G401.6 (cell line): ENCODE measurements around the gene TP73.

Experiments used
- FAIRE-seq: peaks from 2 replicates; lab custom pipeline; 2012; peaks lifted over from hg19 to GRCh38; lab: Jason Lieb, UNC

The TP73 gene

DNA sequence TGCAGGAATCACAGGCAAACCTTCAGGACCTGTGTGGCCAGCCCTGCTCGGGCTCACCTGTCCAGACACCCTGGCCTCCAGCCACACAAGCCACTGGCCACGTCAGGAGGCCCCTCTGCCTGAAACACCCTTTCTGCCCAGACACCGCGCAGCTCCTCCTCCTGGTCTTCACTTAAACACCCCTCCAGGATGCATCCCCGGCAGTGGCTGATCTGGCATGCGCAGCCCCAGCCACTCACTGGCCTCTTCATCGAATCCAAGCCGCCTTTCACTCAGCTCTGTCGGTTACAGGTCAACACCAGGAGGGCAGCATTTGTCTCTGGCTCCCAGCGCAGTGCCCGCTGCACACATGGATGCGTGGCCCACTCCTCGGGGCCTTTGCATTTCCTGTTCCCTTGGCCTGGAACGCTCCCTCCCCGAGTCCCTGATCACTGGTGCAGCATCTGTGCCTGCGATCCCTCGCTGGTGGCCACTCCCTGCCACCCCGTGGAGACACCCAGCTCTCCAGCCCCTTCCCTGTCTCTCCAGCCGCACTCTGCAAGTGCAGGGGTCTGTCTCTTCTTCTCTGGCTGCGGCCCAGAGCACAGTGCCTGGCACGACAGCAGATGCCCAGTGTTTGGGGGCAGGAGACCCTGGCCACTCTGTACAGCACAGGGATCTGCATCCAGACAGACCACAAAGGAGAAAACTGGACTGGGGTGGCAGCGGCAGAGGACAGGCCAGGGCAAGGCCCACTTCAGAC, 18.1 kb upstream of the TP73 start:
- FAIRE-seq, result no peak

DNA sequence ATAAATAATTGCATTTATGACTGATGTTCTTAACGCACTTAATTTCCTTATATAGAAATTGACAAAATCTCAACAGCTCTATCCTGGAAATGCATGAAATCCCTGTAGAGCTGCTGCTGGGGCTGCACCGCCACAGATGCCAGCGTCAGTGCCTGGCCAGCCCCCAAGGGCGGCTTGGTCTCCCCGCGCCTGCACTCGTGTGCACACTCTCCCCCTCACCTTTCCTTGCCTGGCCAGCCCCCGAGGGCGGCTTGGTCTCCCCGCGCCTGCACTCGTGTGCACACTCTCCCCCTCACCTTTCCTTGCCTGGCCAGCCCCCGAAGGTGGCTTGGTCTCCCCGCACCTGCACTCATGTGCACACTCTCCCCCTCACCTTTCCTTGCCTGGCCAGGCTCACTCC, 16.2 kb upstream of the TP73 start:
- no peak for FAIRE-seq

DNA sequence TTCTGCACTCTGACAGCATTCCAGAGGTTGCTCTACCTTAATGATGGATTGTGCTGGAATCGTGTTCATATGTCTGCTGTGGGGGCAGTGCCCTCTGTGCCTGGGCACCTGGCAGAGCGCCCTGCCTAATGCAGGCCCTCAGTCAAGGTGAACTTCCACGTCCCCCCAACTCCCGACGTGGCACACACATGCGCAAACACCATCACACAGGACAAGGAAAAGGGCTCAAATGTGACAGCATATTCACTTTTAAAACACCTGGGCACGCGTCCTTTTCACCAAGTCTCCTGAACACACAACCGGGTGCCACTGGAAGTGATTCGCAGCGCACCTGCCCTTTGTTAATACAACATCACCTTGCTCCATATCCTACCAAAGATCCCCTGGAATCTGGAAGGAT, 15.8 kb upstream of the TP73 start:
- FAIRE-seq, result no peak

DNA sequence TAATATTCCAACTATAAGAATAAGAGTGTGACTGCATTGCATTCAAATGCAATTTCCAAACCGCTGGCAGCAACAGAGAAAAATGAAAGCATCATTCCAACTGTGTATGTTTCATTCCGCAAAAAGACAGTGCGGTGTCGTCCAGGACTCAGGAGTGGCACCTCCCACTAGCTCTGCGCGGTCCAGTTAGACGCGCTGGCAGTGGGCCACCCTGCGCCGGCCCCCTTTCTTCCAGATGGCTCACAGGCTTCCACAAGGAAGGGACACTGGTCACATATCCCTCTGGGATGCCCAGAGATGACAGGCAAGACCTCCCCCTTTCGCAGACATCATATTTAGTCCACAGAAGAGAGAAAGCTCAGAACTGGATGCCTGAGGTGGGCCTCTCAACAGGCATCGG, 14.3 kb upstream of the TP73 start:
- no peak for FAIRE-seq

DNA sequence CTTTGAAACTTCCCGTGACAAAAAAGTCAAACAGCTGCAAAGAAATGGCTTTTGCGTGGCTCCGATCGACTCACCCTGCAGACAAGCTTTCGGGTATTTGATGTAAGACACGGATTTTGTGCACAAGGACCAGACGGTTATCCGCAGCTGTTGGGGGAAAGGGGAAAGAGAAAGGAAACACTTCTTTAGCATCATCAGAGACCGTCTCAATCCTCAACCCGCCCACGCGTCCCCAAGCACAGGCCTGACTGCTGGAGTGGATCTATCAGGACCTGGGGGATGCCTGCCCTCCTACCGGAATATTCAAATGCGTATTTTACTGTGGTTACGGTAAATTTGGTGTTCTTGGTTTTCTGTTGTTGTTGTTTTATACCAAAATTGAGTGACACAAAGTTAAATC, 13.6 kb upstream of the TP73 start:
- FAIRE-seq, result no peak

DNA sequence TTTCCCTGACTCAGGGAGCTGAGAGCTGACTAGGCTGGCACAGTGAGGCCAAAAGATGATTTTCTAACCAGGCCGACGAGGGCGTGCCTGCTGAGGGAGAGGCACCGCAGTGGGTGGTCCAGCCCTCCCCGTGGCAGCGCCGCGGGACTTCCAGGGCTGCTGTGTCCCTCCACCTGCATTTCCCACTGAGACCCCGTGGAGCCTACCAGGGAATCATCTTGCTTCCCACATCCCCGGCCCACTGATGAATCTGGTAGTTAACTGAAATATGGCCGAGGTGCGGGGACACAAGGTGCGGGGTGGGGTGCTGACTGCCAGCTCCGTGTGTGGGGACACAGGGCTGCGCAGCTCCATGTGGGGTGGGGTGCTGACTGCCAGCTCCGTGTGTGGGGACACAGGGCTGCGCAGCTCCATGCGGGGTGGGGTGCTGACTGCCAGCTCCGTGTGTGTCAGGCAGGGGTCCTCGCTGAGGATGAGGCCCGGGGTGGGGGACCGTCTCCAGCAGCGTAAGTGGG, 12.9 kb upstream of the TP73 start:
- no peak for FAIRE-seq

DNA sequence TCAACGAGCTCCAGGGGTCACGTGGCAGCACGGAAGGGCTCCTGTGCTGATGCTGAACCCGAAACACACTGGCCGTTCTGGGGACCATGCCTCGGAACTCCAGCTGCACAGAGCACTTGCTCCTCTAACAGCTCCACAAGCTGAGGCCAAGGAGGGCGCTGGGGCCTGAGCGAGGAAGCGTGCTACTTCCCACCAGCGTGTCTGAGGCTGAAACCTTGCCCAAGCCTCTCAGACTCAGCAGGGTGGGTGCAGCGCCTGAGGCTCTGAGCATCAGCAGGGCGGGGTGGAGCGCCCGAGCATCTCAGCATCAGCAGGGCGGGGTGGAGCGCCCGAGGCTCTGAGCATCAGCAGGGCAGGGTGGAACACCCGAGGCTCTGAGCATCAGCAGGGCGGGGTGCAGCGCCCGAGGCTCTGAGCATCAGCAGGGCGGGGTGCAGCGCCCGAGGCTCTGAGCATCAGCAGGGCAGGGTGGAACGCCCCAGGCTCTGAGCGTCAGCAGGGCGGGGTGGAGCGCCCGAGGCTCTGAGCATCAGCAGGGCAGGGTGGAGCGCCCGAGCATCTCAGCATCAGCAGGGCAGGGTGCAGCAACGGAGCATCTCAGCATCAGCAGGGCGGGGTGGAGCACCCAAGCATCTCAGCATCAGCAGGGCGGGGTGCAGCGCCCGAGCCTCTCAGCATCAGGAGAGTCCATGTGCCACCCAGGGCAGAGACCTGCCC, 12.0 kb upstream of the TP73 start:
- FAIRE-seq, result no peak

DNA sequence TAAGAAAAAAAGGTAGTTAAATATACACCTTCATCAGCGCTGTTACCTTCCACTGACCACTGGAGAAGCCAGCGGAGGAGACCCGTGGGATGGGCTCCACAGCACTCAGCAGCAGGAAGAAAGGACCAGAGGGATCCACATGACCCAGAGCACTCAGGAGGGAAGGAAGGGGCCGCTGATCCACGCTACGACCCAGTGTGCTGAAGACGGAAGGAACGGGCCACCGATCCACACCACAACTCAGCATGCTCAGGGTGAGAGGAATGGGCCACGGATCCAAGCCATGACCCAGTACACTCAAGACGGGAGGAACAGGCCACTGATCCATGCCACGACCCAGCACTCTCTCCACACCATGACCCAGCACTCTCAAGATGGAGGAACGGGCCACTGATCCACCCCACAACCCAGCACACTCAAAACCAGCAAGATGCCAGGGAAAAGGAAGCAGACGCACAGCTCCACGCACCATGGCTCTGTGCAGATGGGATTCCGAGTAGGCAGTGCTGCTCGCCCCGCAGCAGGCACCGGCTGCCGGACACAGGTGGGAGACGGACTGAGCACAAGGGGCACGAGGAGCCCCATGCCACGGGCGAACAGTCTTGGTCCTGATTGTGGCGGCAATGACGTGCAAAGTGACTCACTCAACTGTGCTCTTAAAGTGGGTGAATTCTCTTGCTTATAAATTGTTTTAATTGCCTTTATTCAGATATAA, 11.1 kb upstream of the TP73 start:
- no peak for FAIRE-seq

DNA sequence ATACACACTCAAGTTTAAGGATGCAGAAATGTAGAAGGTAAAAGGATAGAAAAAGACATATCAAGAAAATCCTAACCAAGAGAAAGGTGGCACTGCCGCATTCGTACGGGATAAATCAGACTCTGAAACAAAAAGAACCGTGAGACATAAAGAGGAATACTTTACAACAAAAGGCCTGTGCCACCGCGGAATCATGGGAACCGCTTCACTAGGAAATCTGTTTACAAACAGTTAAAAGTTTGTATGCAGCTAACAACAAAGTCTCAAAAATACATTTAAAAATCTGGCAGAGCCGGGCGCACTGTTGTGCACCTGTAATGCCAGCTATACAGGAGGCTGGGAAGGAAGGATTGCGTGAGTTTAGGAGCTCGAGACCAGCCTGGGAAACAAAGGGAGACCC, 10.5 kb upstream of the TP73 start:
- no peak for FAIRE-seq

DNA sequence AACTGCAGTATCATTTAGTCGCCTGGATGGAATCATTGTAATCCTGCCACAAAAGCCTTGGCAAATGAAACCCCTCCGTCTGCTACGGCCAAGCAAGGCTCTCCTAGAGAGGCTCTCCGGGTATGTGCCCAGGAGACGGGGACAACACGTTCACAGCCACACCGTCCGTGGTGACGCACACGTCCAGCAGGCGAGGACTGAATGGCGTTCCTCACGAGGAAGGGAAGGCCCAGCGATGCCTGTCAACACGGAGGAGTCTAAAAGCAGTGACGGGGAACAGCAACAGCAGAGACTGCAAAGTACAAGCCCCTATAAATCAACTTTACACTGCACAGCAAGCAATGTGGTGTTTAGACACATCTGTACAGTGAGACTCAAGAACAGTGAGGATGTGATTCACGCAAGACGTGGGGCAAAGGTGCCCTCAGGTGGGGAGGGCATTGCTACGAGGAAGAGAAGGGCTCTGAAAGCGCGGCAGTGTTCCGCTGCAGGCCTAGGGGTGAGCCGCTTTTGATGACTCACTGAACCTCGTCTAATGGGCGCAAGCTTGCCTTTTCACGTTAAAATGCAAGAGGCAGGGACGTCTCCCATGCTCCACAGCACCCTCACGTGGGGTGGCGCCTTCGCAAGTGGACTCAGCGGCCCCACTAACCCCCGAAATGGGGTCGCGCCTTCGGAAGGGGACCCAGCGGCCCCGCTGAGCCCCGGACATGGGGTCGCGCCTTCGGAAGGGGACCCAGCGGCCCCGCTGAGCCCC, 9.2 kb upstream of the TP73 start:
- no peak for FAIRE-seq

DNA sequence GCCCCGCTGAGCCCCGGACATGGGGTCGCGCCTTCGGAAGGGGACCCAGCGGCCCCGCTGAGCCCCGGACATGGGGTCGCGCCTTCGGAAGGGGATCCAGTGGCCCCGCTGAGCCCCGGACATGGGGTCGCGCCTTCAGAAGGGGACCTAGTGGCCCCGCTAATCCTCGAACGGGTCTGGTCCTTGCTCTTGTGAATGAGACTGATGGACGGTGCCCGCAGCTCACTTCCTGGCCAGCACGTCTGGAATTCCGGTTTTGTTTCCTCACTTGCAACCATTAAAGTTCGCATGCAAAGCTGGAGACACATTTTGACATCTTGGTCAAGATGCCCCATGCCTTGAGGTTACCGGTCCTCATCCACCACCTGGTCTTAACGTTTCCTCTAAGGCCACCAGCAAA, 8.0 kb upstream of the TP73 start:
- no peak for FAIRE-seq

DNA sequence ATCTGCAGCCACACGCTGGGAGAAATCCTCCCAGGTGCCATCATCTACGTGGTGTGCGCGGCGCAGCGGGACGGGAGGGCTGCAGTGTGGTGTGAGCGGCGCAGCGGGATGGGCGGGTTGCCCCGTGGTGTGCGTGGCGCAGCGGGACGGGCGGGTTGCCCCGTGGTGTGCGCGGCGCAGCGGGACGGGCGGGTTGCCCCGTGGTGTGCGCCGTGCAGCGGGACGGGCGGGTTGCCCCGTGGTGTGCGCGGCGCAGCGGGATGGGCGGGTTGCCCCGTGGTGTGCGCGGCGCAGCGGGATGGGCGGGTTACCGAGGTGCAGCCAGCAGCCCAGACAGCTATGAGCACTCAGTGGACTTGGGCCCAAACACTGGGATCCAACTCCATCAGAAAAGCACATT, 7.1 kb upstream of the TP73 start:
- no peak for FAIRE-seq

DNA sequence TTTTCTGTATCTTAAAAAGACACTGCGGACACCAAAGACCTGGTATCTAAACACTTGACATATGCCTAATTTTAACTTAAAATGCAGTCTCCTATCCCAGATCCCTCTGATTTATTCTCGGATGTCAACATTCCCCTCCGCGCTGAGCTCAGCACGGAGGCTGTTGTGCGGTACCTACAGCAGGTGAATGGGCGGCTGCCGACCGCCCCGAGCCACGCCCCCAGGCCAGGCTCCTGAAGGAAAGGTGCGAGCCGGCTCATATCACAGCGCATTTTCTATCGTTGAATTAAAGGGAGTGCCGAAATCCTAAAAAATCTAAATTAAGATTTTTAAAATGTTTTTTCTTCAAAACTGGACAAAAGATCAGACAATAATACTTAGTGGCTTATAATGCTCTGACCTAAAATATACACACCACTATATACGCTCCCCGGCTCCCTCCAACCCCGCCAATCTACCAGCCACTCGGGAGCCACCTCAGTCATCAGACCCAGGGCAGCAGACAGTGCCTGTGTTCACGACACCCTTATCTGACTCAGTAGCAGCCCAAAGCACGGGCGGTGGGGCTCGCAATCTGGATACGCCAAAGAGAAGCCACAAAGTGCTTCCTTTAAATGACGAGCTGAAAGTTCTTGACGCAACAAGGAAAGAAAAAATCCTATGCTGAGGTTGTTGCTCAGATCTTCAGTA, 6.5 kb upstream of the TP73 start:
- no peak for FAIRE-seq

DNA sequence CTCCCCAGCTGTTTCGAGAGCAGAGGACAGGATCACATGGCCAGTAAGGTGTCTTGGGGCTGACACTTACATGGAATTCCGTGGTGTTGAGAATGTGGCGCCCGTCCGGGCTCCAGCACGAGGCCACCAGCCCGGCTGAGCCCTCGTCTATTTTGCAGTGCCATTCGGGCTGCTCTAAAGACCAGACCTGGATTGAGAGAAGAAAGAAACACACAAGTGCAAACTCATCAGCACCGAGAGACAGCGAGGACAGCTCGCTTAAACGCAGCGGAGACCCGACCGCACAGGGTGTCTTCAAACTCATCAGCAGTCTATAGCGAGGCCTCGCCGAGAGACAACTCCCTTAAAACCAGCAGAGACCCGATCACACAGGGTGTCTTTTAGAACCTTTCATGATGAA, 5.7 kb upstream of the TP73 start:
- no peak for FAIRE-seq

DNA sequence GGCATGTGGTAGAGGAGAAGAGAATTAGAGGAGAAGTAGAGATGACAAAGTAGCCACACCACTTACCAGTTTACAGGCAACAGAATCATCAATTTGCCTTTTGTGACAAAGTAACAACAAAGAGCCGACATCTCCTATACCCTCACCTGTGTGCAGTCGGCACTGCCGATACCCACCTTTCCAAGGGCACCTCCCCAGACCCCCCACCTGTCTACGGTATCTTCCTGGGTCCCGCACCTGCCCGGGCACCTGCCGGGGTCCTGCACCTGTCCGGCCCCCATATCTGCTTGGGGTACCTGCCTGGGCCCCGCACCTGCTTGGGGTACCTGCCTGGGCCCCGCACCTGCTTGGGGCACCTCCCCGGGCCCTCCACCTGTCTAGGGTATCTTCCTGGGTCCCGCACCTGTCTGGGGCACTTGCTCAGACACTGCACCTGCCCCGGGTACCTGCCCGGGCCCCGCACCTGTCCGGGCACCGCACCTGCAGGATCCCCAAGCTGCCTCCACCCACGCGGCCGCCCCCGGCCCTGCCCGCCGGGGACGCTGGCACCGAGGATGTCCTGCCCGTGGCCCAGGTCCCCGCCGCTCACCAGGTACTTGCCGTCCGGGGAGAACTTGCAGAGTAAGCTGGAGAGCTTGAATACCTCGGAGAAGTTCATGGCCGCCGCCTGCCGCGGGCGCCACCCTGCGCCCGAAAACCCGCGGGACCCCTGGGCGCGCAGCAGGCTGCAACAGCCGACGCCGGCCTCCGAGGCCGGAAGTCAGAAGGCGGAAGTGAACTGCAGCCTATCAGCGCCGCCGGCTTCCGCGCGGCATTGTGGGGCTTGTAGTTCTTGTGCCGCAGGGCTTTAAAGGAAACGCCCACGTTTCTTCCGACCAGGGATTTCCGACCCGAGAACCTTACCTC, 2.7 kb upstream of the TP73 start, which contains the start of gene WRAP73:
WRAP73 (minus strand) TSS at position 762 of the 906 bp plus-strand sequence; CDS start at position 658, 104 bp downstream.
- peak; percentile 97 for FAIRE-seq

DNA sequence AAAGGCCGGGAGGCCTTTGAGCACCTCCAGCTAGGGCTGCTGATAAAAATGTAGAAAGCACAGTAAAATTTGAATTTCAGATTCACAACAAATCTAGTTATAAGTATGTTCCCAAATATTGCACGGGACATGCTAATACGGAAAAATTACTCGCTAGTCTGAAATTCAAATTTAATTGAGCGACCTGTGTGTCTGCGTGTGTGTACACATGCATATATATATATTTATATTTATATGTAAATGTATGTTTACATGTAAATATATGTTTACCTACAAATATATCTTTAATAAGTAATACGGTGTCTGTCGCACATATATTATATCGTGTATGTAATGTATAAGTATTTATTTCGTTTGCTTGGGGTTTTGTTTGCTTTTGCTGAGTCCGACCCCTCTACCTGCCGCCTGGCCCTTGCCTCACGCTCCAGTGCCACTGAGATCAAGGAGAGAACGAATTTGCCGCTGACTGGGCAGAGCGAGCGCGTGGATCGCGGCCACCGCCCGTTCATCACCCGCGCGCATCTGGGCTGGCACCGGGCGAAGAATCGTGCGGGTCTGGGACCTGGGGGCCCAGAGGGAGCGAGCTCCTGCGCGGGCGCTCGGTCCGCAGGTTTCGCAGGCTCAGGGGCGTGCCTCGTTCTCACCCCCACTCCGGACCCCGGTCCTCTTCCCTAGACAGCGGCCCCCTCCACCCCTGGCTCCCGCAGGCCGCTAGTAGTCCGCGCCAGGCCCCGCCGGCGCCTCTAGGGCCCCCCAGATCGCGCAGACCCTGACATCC, 1.9 kb upstream of the TP73 start:
- FAIRE-seq, result no peak

DNA sequence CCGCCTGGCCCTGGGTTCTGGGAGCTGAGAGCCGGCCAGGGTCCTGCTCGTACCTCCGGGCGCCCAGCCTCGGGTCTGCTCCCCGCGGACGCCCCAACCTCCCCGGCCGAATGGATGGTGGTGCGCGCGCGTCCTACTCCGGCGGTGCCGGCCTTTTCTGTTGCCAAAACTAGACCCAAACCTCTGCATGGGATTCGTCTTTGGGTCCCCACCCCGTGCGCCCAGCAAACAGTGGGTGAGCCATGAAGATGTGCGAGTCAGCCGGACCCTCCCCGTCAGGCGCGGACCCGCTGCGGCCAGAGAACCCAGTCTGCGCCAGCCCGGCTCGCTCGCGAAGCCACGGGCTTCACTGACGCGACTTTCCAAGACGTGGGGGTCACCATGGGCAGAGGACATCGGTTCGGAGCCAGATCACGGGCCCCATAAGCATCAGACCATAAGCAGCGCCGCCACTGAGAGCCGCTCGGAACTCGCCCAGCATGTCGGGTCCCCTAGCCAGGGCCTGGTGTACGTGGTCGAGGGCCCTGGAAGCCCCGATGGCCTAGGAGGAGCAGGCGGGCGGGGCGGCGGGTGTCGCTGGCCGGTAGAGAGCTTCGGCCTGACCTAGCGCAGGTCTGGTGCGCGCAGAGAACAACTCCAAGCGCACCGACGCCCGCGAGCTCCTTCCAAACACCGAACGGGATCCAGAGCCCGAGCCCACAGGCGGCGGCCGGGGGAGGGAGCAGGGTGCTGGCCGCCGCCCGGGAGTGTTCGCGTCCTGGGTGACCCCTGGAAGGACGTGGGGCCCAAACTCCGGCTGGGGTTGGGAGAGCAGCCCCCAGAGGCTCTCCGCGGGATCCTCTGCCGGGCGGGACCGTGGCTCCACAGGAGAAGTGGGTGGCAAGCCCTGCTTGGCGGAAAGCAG, 1.0 kb upstream of the TP73 start:
- no peak for FAIRE-seq

DNA sequence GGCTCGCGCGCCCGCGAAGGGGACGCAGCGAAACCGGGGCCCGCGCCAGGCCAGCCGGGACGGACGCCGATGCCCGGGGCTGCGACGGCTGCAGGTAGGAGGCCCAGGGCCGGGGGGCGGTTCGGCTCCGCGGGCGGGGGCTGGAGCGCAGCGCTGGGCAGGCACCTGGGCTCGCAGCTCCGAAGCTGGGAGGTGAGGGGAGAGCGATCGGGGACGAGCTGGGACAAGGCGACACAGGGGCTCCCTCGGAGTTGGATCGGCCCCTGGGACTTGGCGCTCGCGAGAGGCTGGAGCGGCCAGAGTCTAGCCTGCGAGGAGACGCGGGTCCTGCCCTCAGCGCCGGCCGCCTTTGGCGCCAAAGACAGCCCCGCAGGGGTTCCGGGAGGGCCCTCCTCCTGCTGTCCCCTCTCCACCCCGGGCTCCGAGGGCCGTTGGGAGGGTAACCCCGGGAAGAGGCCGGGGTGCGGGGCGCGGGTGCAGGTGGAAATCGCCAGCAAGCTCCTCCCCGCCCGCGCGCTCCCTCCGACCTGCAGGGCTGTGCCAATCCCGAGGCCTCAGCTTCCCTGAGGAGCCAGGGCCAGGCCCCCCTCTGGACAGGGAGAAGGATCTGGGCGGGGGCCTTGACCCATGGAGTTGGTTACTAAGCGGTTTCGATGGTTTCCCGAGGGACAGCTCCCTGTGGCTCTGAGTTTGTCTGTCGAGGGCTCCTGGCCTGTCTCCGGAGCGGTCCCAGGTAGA, 401 bp downstream of the TP73 start:
- FAIRE-seq, result no peak
